ENCODE results near the gene CES3.

DNA sequence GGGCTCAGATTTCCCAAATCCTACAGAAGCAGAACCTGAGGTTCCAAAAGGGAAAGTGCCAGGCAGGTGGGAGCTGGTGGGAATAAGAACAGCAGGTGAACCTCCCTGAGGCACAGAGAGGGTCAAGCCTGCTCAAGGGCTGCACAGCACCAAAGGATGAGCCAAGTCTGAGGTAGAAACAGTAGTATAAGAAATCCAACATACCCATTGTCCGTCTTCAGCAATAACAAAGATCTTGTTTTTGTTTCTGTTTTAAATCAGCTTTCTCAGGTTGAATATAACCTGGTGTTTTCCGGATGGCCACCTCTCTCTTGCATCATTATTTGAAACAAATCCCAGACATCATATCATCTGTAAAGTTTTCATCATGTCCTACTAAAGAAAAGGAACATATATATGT lies 10.6 kb upstream of the CES3 start:
- TF ChIP-seq FOXA1 (IDR thresholded peaks at IDR 0.05) (no peak), BHLHE40 (IDR thresholded peaks at IDR 0.05; ENCODE audit: borderline replicate concordance) (no peak), ZNF384 (IDR thresholded peaks at IDR 0.05) (no peak), SP1 (IDR thresholded peaks at IDR 0.05) (no peak), FOXM1 (IDR thresholded peaks at IDR 0.05; ENCODE audit: borderline replicate concordance) (no peak)
